CD14-positive monocyte (primary cell): ENCODE measurements around the gene MOCOS. TPM values are rescaled to one million over a fixed set of nuclear protein-coding genes. Genes with fewer than 3 reads are reported as not detected.

Experiments used
- DNase-seq, 3 donors: peaks; one replicate each; pipeline ENCODE4 v3.0.0-alpha.2; 2011 to 2022
- H2AFZ ChIP-seq: 2 replicates; pipeline ENCODE4 v1.6.0; 2012; ENCODE audit warnings: mild to moderate bottlenecking, low read depth, low read length, inconsistent platforms; ENCODE audit not compliant: insufficient read depth, poor library complexity, severe bottlenecking
- H3K27ac ChIP-seq, 2 donors: 1 replicate in 1 of 2; 2 replicates in 1 of 2; pipeline ENCODE4 v1.5.1; 2012 to 2013; ENCODE audit warnings: low read length in 2 of 2, control low read depth in 1 of 2, inconsistent platforms in 1 of 2, low read depth in 1 of 2, mild to moderate bottlenecking in 1 of 2
- H3K27me3 ChIP-seq, 2 donors: one replicate each; pipeline versions ENCODE4 v1.6.0 to v1.6.1; 2011 to 2013; ENCODE audit warnings: low read length in 2 of 2; ENCODE audit not compliant: control insufficient read depth in 2 of 2, insufficient read depth in 2 of 2
- H3K36me3 ChIP-seq, 2 donors: replicated peaks in 1 of 2; 1 replicate in 1 of 2; 2 replicates in 1 of 2; pipeline versions ENCODE4 v1.5.1 to v1.6.1; 2012 to 2013; ENCODE audit warnings: low read length in 2 of 2, control low read depth in 1 of 2, inconsistent platforms in 1 of 2, mild to moderate bottlenecking in 1 of 2; ENCODE audit not compliant: insufficient read depth in 2 of 2, control insufficient read depth in 1 of 2
- H3K4me1 ChIP-seq, 2 donors: 1 replicate in 1 of 2; 2 replicates in 1 of 2; pipeline versions ENCODE4 v1.5.1 to v1.6.1; 2012 to 2013; ENCODE audit warnings: low read length in 2 of 2, control low read depth in 1 of 2, inconsistent platforms in 1 of 2, mild to moderate bottlenecking in 1 of 2, moderate library complexity in 1 of 2; ENCODE audit not compliant: insufficient read depth in 2 of 2, control insufficient read depth in 1 of 2
- H3K4me2 ChIP-seq: replicated peaks from 2 replicates; pipeline ENCODE3; 2012; ENCODE audit warnings: low read length, moderate library complexity, mild to moderate bottlenecking; ENCODE audit not compliant: poor library complexity, severe bottlenecking; ENCODE audit errors: extremely low read depth
- H3K4me3 ChIP-seq, 3 experiments: fragments of 200-600 bp in 1 of 3; sonication (generic) in 1 of 3; replicated peaks in 1 of 3; 1 replicate in 2 of 3; 2 replicates in 1 of 3; pipeline ENCODE4 v1.5.1; 2011 to 2013; ENCODE audit warnings: low read length in 3 of 3, mild to moderate bottlenecking in 3 of 3, control low read depth in 2 of 3, low read depth in 2 of 3, inconsistent platforms in 1 of 3, moderate library complexity in 1 of 3
- H3K79me2 ChIP-seq: 2 replicates; pipeline ENCODE4 v1.6.0; 2012; ENCODE audit warnings: mild to moderate bottlenecking, control low read depth, inconsistent platforms, low read length, moderate library complexity; ENCODE audit not compliant: insufficient read depth
- H3K9ac ChIP-seq: 2 replicates; pipeline ENCODE4 v1.6.0; 2017; ENCODE audit warnings: low read length, mild to moderate bottlenecking; ENCODE audit not compliant: insufficient read depth, poor library complexity, severe bottlenecking
- H3K9me3 ChIP-seq, 2 donors: replicated peaks in 1 of 2; 1 replicate in 1 of 2; 2 replicates in 1 of 2; pipeline versions ENCODE4 v1.5.1 to v1.6.1; 2012 to 2013; ENCODE audit warnings: low read length in 2 of 2, control low read depth in 1 of 2; ENCODE audit not compliant: control insufficient read depth in 1 of 2, insufficient read depth in 1 of 2
- H4K20me1 ChIP-seq: 2 replicates; pipeline ENCODE4 v1.6.0; 2012; ENCODE audit warnings: mild to moderate bottlenecking, low read length, control low read depth, moderate library complexity; ENCODE audit not compliant: insufficient read depth
- H3K27ac Mint-ChIP-seq, 7 donors: one replicate each; pipeline ENCODE4 v1.8.0; 2020; ENCODE audit warnings: mild to moderate bottlenecking in 7 of 7, mixed read lengths in 7 of 7, moderate library complexity in 6 of 7, inconsistent platforms in 2 of 7
- H3K27me3 Mint-ChIP-seq, 3 donors: one replicate each; pipeline ENCODE4 v1.8.0; 2021 to 2022; ENCODE audit warnings: low read depth in 3 of 3, mild to moderate bottlenecking in 3 of 3, mixed read lengths in 3 of 3, moderate library complexity in 3 of 3, inconsistent platforms in 1 of 3
- H3K36me3 Mint-ChIP-seq, 2 donors: one replicate each; pipeline ENCODE4 v1.8.0; 2020; ENCODE audit warnings: mixed read lengths in 2 of 2, inconsistent platforms in 1 of 2, mild to moderate bottlenecking in 1 of 2
- H3K4me1 Mint-ChIP-seq: one replicate; pipeline ENCODE4 v1.8.0; 2020; ENCODE audit warnings: mild to moderate bottlenecking, mixed read lengths
- H3K4me3 Mint-ChIP-seq, 2 donors: one replicate each; pipeline ENCODE4 v1.8.0; 2020; ENCODE audit warnings: mild to moderate bottlenecking in 2 of 2, mixed read lengths in 2 of 2, moderate library complexity in 1 of 2
- H3K9me3 Mint-ChIP-seq, 7 donors: one replicate each; pipeline ENCODE4 v1.8.0; 2020 to 2022; ENCODE audit warnings: mixed read lengths in 7 of 7, mild to moderate bottlenecking in 6 of 7, moderate library complexity in 6 of 7, inconsistent platforms in 2 of 7
- WGBS: methylation state at CpG from one replicate; pipeline ENCODE4 v1.1.5; 2013; ENCODE audit warnings: missing lambda C conversion rate; ENCODE audit not compliant: insufficient coverage; 5-methylcytosine and 5-hydroxymethylcytosine counted together
- intact Hi-C, 2 donors: fragments of 100-400 bp; cut with micrococcal nuclease; formaldehyde crosslinking; loops; one replicate each; pipeline versions ENCODE4 v1.15.0 to v1.15.1; 2023
- polyA plus RNA-seq, 3 donors: library from polyadenylated mRNA; depleted of rRNA in 1 of 3; unstranded in 2 of 3; stranded (reverse) in 1 of 3; fragments of 300-500 nt in 2 of 3; fragments of >200 nt in 1 of 3; fragmentation: Illumina TruSeq in 2 of 3; gene quantifications; 1 replicate in 2 of 3; 2 replicates in 1 of 3; pipeline ENCODE4 v1.2.3, GENCODE V29; 2012 to 2021
- TF ChIP-seq, protein P1 (sequence below): fragments of 200-600 bp; IDR thresholded peaks from one replicate; pipeline ENCODE4 v1.8.0; 2022; ENCODE audit warnings: antibody characterized with exemption, mild to moderate bottlenecking

The MOCOS gene
- polyA plus RNA-seq, 3 donors, result 0.03 to 0.05 TPM; not detected in 1

DNA sequence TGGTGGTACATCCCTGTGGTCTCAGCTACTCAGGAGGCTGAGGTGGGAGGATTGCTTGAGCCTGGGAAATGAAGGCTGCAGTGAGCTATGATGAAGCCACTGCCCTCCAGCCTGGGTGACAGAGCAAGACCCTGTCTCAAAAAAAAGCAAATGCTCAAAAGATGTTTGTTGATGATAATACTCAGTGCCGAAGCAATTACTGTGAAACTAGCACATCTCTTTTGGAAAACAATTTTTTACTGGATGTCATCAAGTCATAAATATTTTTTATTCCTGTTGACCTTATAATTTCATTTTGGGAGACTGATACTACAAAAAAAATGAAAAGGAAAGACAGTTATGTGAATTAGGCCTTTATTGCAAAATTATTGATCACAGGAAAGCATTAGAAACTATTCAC, 75.7 kb downstream of the MOCOS start:
- Mint-ChIP-seq H3K4me3 (no peak overlapping the region), H3K36me3 (no peaks in the 10 kb centered on the region), H3K27me3 (peaks cover 0 to 4% (median 0%) of the 10 kb centered on the region in 3 donors), H3K9me3 (no peaks in the 10 kb centered on the region), H3K4me1 (no peaks in the 10 kb centered on the region), H3K27ac (no peak overlapping the region)
- Histone ChIP-seq H3K79me2 (no peaks in the 10 kb centered on the region), H3K36me3 (no peaks in the 10 kb centered on the region), H3K4me2 (no peak overlapping the region), H4K20me1 (no peaks in the 10 kb centered on the region), H2AFZ (no peak overlapping the region), H3K27me3 (no peaks in the 10 kb centered on the region), H3K9ac (no peak overlapping the region), H3K27ac (no peak overlapping the region), H3K4me3 (no peak overlapping the region), H3K4me1 (no peaks in the 10 kb centered on the region), H3K9me3 (no peaks in the 10 kb centered on the region)
- TF ChIP-seq, protein P1, sequence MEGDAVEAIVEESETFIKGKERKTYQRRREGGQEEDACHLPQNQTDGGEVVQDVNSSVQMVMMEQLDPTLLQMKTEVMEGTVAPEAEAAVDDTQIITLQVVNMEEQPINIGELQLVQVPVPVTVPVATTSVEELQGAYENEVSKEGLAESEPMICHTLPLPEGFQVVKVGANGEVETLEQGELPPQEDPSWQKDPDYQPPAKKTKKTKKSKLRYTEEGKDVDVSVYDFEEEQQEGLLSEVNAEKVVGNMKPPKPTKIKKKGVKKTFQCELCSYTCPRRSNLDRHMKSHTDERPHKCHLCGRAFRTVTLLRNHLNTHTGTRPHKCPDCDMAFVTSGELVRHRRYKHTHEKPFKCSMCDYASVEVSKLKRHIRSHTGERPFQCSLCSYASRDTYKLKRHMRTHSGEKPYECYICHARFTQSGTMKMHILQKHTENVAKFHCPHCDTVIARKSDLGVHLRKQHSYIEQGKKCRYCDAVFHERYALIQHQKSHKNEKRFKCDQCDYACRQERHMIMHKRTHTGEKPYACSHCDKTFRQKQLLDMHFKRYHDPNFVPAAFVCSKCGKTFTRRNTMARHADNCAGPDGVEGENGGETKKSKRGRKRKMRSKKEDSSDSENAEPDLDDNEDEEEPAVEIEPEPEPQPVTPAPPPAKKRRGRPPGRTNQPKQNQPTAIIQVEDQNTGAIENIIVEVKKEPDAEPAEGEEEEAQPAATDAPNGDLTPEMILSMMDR, result no peak
- DNase-seq, result no peak
- intact Hi-C loops, result no loop called here
- no CpG with 5 or more reads among the region's 1 CpG for WGBS

DNA sequence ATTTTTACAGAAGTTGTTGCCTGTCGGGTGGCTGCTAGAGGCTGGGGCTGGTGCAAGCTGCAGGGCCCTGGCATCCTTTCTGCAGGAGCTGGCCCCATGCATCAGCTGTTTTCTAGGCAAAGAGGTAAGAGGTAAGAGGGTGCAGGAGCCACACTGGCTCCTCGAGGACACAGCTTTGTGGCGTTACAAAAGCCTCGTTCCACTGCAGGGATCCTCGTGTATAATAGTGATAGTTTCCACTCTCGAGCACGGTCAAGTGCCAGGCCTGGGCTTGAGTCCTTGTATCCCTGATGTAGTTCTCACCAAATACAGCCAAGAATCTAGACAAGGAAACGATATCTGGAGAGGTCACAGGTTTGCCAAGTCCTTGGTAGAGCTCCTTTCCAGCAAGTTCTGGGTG, 77.0 kb downstream of the MOCOS start:
- 90% methylated on average over 8 of the region's 8 CpGs for WGBS
- H3K4me3 ChIP-seq, result no peak overlapping the region
- H3K4me3 Mint-ChIP-seq, result no peak overlapping the region
- intact Hi-C loops, result no loop called here
- H3K9me3 ChIP-seq, result no peaks in the 10 kb centered on the region
- H3K27ac Mint-ChIP-seq, result no peak overlapping the region
- no peak overlapping the region for H3K9ac ChIP-seq
- no peaks in the 10 kb centered on the region for H3K36me3 ChIP-seq
- no peak for DNase-seq
- no peaks in the 10 kb centered on the region for H4K20me1 ChIP-seq
- H3K4me1 ChIP-seq, result no peaks in the 10 kb centered on the region
- H3K4me2 ChIP-seq, result no peak overlapping the region
- H3K27ac ChIP-seq, result no peak overlapping the region
- H3K4me1 Mint-ChIP-seq, result no peaks in the 10 kb centered on the region
- no peaks in the 10 kb centered on the region for H3K27me3 ChIP-seq
- no peaks in the 10 kb centered on the region for H3K36me3 Mint-ChIP-seq
- peaks cover 0 to 4% (median 0%) of the 10 kb centered on the region in 3 donors for H3K27me3 Mint-ChIP-seq
- TF ChIP-seq, protein P1, result no peak
- H2AFZ ChIP-seq, result no peak overlapping the region
- no peaks in the 10 kb centered on the region for H3K79me2 ChIP-seq
- no peaks in the 10 kb centered on the region for H3K9me3 Mint-ChIP-seq
